ENCODE results near the gene CCDC88C. TPM values are rescaled to one million over a fixed set of nuclear protein-coding genes. Genes with fewer than 3 reads are reported as not detected.

CCDC88C gene
- total RNA-seq, 2 experiments from 2014 or later: 137 to 253 TPM

GRCh38 chr14:91309756-91310280 is 107.8 kb downstream of the CCDC88C start:
- peaks cover 99% of the 10 kb centered on the region for H3K36me3 ChIP-seq (ENCODE audit: insufficient read depth, low read length)

DNA sequence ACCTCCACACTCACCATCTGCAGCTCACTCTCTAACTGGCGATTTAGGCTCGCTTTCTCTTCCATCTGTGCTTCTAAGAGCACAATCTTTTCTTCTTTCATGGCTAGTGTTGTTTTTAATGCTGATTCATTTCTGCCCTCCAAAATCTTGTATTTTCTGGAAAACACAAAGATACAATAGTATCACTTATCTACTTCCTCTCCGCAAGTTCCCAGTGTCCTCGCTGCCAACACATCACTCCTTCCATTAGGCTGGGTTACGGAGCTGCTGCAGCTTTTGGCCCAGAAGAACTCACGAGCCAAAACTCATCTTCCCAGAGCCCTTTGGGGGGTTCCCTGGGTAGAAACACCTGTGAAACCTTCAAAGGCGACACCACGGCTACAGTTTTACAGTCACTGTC is 109.3 kb downstream of the CCDC88C start:
- BruUV-seq (replicated peaks): no TSS peak
- POLR2A ChIA-PET: no interaction called here
- H3K79me2 ChIP-seq (ENCODE audit: insufficient read depth, low read depth, low read length): peaks cover 25% of the 10 kb centered on the region; the same call in 1 of the 2 replicates
- H4K20me1 ChIP-seq (ENCODE audit: insufficient read depth, low read length): no peaks in the 10 kb centered on the region
- no peaks in the 10 kb centered on the region for H3K9me3 ChIP-seq (ENCODE audit: low read length)
- H3K9me2 ChIP-seq (ENCODE audit: insufficient read depth, low read length): no peaks in the 10 kb centered on the region
- CTCF ChIA-PET (ENCODE audit: unreplicated experiment): no interaction called here
- no peaks in the 10 kb centered on the region for H3K4me1 ChIP-seq (ENCODE audit: insufficient read depth, low read length, poor library complexity, severe bottlenecking)
- DNase-seq (ENCODE audit: low spot score): no peak
- intact Hi-C loops (cut with micrococcal nuclease; ENCODE audit: unreplicated experiment): no loop called here
- H3K4me3 ChIP-seq (ENCODE audit: low read depth, low read length, poor library complexity, severe bottlenecking): no peak overlapping the region
- H3K36me3 ChIP-seq (ENCODE audit: insufficient read depth, low read length): peaks cover 99% of the 10 kb centered on the region
- TF ChIP-seq, protein P1, sequence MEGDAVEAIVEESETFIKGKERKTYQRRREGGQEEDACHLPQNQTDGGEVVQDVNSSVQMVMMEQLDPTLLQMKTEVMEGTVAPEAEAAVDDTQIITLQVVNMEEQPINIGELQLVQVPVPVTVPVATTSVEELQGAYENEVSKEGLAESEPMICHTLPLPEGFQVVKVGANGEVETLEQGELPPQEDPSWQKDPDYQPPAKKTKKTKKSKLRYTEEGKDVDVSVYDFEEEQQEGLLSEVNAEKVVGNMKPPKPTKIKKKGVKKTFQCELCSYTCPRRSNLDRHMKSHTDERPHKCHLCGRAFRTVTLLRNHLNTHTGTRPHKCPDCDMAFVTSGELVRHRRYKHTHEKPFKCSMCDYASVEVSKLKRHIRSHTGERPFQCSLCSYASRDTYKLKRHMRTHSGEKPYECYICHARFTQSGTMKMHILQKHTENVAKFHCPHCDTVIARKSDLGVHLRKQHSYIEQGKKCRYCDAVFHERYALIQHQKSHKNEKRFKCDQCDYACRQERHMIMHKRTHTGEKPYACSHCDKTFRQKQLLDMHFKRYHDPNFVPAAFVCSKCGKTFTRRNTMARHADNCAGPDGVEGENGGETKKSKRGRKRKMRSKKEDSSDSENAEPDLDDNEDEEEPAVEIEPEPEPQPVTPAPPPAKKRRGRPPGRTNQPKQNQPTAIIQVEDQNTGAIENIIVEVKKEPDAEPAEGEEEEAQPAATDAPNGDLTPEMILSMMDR (conservative IDR thresholded peaks at IDR 0.05; ENCODE audit: low read length): no peak
- TF ChIP-seq EZH2phosphoT487 (IDR thresholded peaks at IDR 0.05; ENCODE audit: borderline replicate concordance, low read depth, low read length): no peak
- no peak overlapping the region for H3K27ac ChIP-seq (ENCODE audit: low read depth, low read length, poor library complexity, severe bottlenecking)
- H3K4me2 ChIP-seq (ENCODE audit: low read length): no peak overlapping the region
- H2AFZ ChIP-seq (ENCODE audit: low read length): no peak overlapping the region

More at GRCh38 chr14:91309756-91310280, 107.8 kb downstream of the CCDC88C start:
- Histone ChIP-seq H4K20me1 (ENCODE audit: insufficient read depth, low read length) (no peaks in the 10 kb centered on the region), H2AFZ (ENCODE audit: low read length) (no peak overlapping the region), H3K4me3 (ENCODE audit: low read depth, low read length, poor library complexity, severe bottlenecking) (no peak overlapping the region), H3K9me2 (ENCODE audit: insufficient read depth, low read length) (no peaks in the 10 kb centered on the region), H3K4me1 (ENCODE audit: insufficient read depth, low read length, poor library complexity, severe bottlenecking) (no peaks in the 10 kb centered on the region), H3K27ac (ENCODE audit: low read depth, low read length, poor library complexity, severe bottlenecking) (no peak overlapping the region), H3K4me2 (ENCODE audit: low read length) (no peak overlapping the region), H3K79me2 (ENCODE audit: insufficient read depth, low read depth, low read length) (peaks cover 27% of the 10 kb centered on the region; the same call in 1 of the 2 replicates), H3K9me3 (ENCODE audit: low read length) (no peaks in the 10 kb centered on the region)
- intact Hi-C loops (cut with micrococcal nuclease; ENCODE audit: unreplicated experiment): no loop called here
- DNase-seq (ENCODE audit: low spot score): no peak
- POLR2A ChIA-PET: interaction anchor here (0.6 to 1.2 kb wide), 2 partner anchors 19 to 95 kb away, joined by 3 to 4 read pairs; no protein-coding TSS in a partner anchor
- TF ChIP-seq, protein P1 (conservative IDR thresholded peaks at IDR 0.05; ENCODE audit: low read length): no peak
- no peak for TF ChIP-seq EZH2phosphoT487 (IDR thresholded peaks at IDR 0.05; ENCODE audit: borderline replicate concordance, low read depth, low read length)
- CTCF ChIA-PET (ENCODE audit: unreplicated experiment): no interaction called here
- no TSS peak for BruUV-seq (replicated peaks)

DNA sequence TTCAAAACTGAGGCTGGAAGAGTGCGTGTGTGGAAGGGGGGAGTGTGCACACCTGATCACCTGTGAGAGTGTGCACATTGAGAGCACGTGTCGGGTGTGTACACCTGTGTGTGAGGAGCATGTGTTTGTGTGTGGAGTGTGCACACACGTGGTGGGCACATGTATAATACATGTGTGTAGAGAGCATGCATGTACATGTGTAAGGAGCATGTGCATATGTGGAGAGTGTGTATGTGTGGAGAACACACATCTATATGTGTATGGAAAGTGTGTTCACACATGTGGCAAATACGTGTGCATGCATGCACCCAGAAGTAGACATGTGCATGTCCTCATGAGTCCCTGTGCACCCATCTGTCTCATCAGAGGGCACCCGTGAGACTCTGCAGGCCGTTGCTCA is 110.0 kb downstream of the CCDC88C start:
- Histone ChIP-seq H3K4me3 (ENCODE audit: low read depth, low read length, poor library complexity, severe bottlenecking) (no peak overlapping the region), H3K9me3 (ENCODE audit: low read length) (no peaks in the 10 kb centered on the region), H3K9me2 (ENCODE audit: insufficient read depth, low read length) (no peaks in the 10 kb centered on the region), H3K79me2 (ENCODE audit: insufficient read depth, low read depth, low read length) (peaks cover 20% of the 10 kb centered on the region; the same call in 1 of the 2 replicates), H3K36me3 (ENCODE audit: insufficient read depth, low read length) (peaks cover 98% of the 10 kb centered on the region), H3K4me1 (ENCODE audit: insufficient read depth, low read length, poor library complexity, severe bottlenecking) (peaks cover 4% of the 10 kb centered on the region), H3K4me2 (ENCODE audit: low read length) (no peak overlapping the region), H2AFZ (ENCODE audit: low read length) (no peak overlapping the region), H4K20me1 (ENCODE audit: insufficient read depth, low read length) (0 out of 2 replicates have a peak, but pooled peaks cover under 1% of the 10 kb centered on the region), H3K27ac (ENCODE audit: low read depth, low read length, poor library complexity, severe bottlenecking) (no peak overlapping the region)
- TF ChIP-seq, protein P1 (conservative IDR thresholded peaks at IDR 0.05; ENCODE audit: low read length): no peak
- no peak for TF ChIP-seq EZH2phosphoT487 (IDR thresholded peaks at IDR 0.05; ENCODE audit: borderline replicate concordance, low read depth, low read length)
- BruUV-seq (replicated peaks): no TSS peak
- ChIA-PET CTCF (ENCODE audit: unreplicated experiment) (no interaction called here), POLR2A (no interaction called here)
- DNase-seq (ENCODE audit: low spot score): no peak
- intact Hi-C loops (cut with micrococcal nuclease; ENCODE audit: unreplicated experiment): no loop called here

Data from OCI-LY7 (cell line).